Liver (tissue), 9 donors: ENCODE data around the gene ANKRD13D. TPM values are rescaled to one million over a fixed set of nuclear protein-coding genes. Genes with fewer than 3 reads are reported as not detected.

Experiments used
- DNase-seq: peaks from one replicate; pipeline ENCODE4 v3.0.0-alpha.2; 2017; ENCODE audit warnings: low spot score
- H3K27ac ChIP-seq, 2 donors: one replicate each; pipeline ENCODE4 v1.7.0; 2013; ENCODE audit warnings: inconsistent platforms in 2 of 2, low read length in 2 of 2, control low read depth in 1 of 2, low read depth in 1 of 2, mild to moderate bottlenecking in 1 of 2
- H3K27me3 ChIP-seq, 4 donors: one replicate each; pipeline versions ENCODE4 v1.6.1 to v1.7.0; 2013; ENCODE audit warnings: low read length in 3 of 4, inconsistent platforms in 1 of 4, mild to moderate bottlenecking in 1 of 4, moderate library complexity in 1 of 4; ENCODE audit not compliant: control insufficient read depth in 4 of 4, insufficient read depth in 4 of 4
- H3K36me3 ChIP-seq, 4 donors: one replicate each; pipeline versions ENCODE4 v1.6.1 to v1.7.0; 2013; ENCODE audit warnings: low read length in 3 of 4, mild to moderate bottlenecking in 3 of 4, low read depth in 1 of 4, moderate library complexity in 1 of 4; ENCODE audit not compliant: control insufficient read depth in 4 of 4, insufficient read depth in 3 of 4
- H3K4me1 ChIP-seq, 4 donors: one replicate each; pipeline versions ENCODE4 v1.6.1 to v1.7.0; 2013; ENCODE audit warnings: low read length in 3 of 4, mild to moderate bottlenecking in 3 of 4, moderate library complexity in 1 of 4; ENCODE audit not compliant: control insufficient read depth in 4 of 4, insufficient read depth in 4 of 4
- H3K4me3 ChIP-seq, 3 donors: one replicate each; pipeline versions ENCODE4 v1.6.1 to v1.7.0; 2013; ENCODE audit warnings: low read length in 3 of 3, control low read depth in 1 of 3, low read depth in 1 of 3, mild to moderate bottlenecking in 1 of 3
- H3K9ac ChIP-seq, 2 donors: one replicate each; pipeline ENCODE4 v1.7.0; 2013; ENCODE audit warnings: low read length in 2 of 2, mild to moderate bottlenecking in 2 of 2, moderate library complexity in 2 of 2, control low read depth in 1 of 2, low read depth in 1 of 2
- H3K9me3 ChIP-seq, 4 donors: one replicate each; pipeline versions ENCODE4 v1.6.1 to v1.7.0; 2013; ENCODE audit warnings: low read length in 3 of 4; ENCODE audit not compliant: control insufficient read depth in 4 of 4
- EGR1 ChIP-seq, 2 donors: IDR thresholded peaks; 2 replicates each; pipeline ENCODE4 v1.6.1; 2016 to 2018; ENCODE audit warnings: antibody characterized with exemption in 2 of 2, low read depth in 2 of 2
- FOXA2 ChIP-seq: IDR thresholded peaks from 2 replicates; pipeline ENCODE4 v1.6.1; 2016; ENCODE audit warnings: antibody characterized with exemption
- GABPA ChIP-seq, 2 donors: IDR thresholded peaks in 1 of 2; conservative IDR thresholded peaks in 1 of 2; 2 replicates each; pipeline ENCODE4 v1.6.1; 2016; ENCODE audit warnings: antibody characterized with exemption in 2 of 2, mild to moderate bottlenecking in 1 of 2, moderate library complexity in 1 of 2
- HNF4A ChIP-seq, 2 donors: conservative IDR thresholded peaks; 2 replicates each; pipeline ENCODE4 v1.6.1; 2016; ENCODE audit warnings: antibody characterized with exemption in 2 of 2, mild to moderate bottlenecking in 2 of 2
- HNF4G ChIP-seq: IDR thresholded peaks from 2 replicates; pipeline ENCODE4 v1.6.1; 2016; ENCODE audit warnings: antibody characterized with exemption
- NR2F2 ChIP-seq: IDR thresholded peaks from 2 replicates; pipeline ENCODE4 v1.6.1; 2016; ENCODE audit warnings: antibody characterized with exemption
- RAD21 ChIP-seq, 2 donors: IDR thresholded peaks; 2 replicates each; pipeline ENCODE4 v1.6.1; 2016; ENCODE audit warnings: antibody characterized with exemption in 2 of 2, mild to moderate bottlenecking in 2 of 2
- SP1 ChIP-seq: IDR thresholded peaks from 2 replicates; pipeline ENCODE4 v1.6.1; 2018; ENCODE audit warnings: antibody characterized with exemption, mild to moderate bottlenecking
- YY1 ChIP-seq: IDR thresholded peaks from 2 replicates; pipeline ENCODE4 v1.6.1; 2016; ENCODE audit warnings: antibody characterized with exemption, mild to moderate bottlenecking
- WGBS: extraction: QIAGEN DNeasy Blood & Tissue Kit; methylation state at CpG from one replicate; pipeline ENCODE4 v1.1.7; 2013; 5-methylcytosine and 5-hydroxymethylcytosine counted together
- polyA plus RNA-seq, 2 donors: library from polyadenylated mRNA; stranded (reverse) in 1 of 2; unstranded in 1 of 2; fragments of 200-250 nt in 1 of 2; fragments of >200 nt in 1 of 2; fragmentation: Nextera tagmentation in 1 of 2; extraction: Ambion mirVana in 1 of 2; gene quantifications; one replicate each; pipeline versions ENCODE4 v1.2.1 to v1.2.3, GENCODE V29; 2013 to 2015
- total RNA-seq, 2 donors: library from RNA; depleted of rRNA; stranded (reverse); fragments of >200 nt; gene quantifications; one replicate each; pipeline ENCODE4 v1.2.3, GENCODE V29; 2014
- TF ChIP-seq, protein P1 (sequence below): IDR thresholded peaks from 2 replicates; pipeline ENCODE4 v1.6.1; 2016; ENCODE audit warnings: antibody characterized with exemption, mild to moderate bottlenecking
- TF ChIP-seq, protein P2 (sequence below): fragments of 150-350 bp; IDR thresholded peaks from 2 replicates; pipeline ENCODE4 v1.5.1; 2017; ENCODE audit warnings: improper control_type of control experiment, low read depth, low read length; ENCODE audit not compliant: missing input control
- TF ChIP-seq, protein P3 (sequence below): IDR thresholded peaks from 2 replicates; pipeline ENCODE4 v1.6.1; 2016; ENCODE audit warnings: antibody characterized with exemption
- TF ChIP-seq, protein P4 (sequence below): IDR thresholded peaks from 2 replicates; pipeline ENCODE4 v1.6.1; 2016; ENCODE audit warnings: antibody characterized with exemption
- TF ChIP-seq, protein P5 (sequence below): IDR thresholded peaks from 2 replicates; pipeline ENCODE4 v1.6.1; 2016; ENCODE audit warnings: antibody characterized with exemption
- donor health status: healthy.
- donor health status: healthy.
- donor health status: healthy.
- donor health status: healthy.
- donor health status: healthy.

The ANKRD13D gene
- total and polyA plus RNA-seq, 4 donors = 5.5 to 15.0 (median 5.9) TPM

DNA sequence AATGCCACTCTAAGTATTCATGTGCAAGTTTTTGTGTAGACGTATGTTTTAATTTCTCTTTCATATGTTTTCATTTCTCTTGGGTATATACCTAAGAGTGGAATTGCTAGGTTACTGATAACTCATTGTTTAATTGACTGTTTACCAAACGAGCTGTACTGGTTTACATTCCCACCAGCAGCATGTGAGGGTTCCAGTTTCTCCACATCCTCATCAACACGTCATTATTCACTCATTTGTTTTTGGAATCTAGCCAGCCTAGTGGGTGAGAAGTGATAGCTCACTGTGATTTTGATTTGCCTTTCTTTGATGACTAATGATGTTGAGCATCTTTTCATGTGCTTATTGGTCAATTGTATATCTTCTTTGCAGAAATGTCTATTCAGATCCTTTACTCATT lies 4.0 kb downstream of the ANKRD13D start:
- Histone ChIP-seq H3K4me1 (peaks cover 0 to 16% (median 7%) of the 10 kb centered on the region in 4 donors), H3K27ac (no peak overlapping the region), H3K4me3 (no peak overlapping the region), H3K9me3 (no peaks in the 10 kb centered on the region), H3K9ac (no peak overlapping the region), H3K27me3 (no peaks in the 10 kb centered on the region), H3K36me3 (peaks cover 0 to 3% (median 3%) of the 10 kb centered on the region in 4 donors)
- no peak for DNase-seq
- TF ChIP-seq, protein P1, sequence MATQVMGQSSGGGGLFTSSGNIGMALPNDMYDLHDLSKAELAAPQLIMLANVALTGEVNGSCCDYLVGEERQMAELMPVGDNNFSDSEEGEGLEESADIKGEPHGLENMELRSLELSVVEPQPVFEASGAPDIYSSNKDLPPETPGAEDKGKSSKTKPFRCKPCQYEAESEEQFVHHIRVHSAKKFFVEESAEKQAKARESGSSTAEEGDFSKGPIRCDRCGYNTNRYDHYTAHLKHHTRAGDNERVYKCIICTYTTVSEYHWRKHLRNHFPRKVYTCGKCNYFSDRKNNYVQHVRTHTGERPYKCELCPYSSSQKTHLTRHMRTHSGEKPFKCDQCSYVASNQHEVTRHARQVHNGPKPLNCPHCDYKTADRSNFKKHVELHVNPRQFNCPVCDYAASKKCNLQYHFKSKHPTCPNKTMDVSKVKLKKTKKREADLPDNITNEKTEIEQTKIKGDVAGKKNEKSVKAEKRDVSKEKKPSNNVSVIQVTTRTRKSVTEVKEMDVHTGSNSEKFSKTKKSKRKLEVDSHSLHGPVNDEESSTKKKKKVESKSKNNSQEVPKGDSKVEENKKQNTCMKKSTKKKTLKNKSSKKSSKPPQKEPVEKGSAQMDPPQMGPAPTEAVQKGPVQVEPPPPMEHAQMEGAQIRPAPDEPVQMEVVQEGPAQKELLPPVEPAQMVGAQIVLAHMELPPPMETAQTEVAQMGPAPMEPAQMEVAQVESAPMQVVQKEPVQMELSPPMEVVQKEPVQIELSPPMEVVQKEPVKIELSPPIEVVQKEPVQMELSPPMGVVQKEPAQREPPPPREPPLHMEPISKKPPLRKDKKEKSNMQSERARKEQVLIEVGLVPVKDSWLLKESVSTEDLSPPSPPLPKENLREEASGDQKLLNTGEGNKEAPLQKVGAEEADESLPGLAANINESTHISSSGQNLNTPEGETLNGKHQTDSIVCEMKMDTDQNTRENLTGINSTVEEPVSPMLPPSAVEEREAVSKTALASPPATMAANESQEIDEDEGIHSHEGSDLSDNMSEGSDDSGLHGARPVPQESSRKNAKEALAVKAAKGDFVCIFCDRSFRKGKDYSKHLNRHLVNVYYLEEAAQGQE = no peak
- no peak for TF ChIP-seq HNF4A (conservative IDR thresholded peaks at IDR 0.05)
- TF ChIP-seq, protein P2, sequence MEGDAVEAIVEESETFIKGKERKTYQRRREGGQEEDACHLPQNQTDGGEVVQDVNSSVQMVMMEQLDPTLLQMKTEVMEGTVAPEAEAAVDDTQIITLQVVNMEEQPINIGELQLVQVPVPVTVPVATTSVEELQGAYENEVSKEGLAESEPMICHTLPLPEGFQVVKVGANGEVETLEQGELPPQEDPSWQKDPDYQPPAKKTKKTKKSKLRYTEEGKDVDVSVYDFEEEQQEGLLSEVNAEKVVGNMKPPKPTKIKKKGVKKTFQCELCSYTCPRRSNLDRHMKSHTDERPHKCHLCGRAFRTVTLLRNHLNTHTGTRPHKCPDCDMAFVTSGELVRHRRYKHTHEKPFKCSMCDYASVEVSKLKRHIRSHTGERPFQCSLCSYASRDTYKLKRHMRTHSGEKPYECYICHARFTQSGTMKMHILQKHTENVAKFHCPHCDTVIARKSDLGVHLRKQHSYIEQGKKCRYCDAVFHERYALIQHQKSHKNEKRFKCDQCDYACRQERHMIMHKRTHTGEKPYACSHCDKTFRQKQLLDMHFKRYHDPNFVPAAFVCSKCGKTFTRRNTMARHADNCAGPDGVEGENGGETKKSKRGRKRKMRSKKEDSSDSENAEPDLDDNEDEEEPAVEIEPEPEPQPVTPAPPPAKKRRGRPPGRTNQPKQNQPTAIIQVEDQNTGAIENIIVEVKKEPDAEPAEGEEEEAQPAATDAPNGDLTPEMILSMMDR = no peak
- TF ChIP-seq, protein P3, sequence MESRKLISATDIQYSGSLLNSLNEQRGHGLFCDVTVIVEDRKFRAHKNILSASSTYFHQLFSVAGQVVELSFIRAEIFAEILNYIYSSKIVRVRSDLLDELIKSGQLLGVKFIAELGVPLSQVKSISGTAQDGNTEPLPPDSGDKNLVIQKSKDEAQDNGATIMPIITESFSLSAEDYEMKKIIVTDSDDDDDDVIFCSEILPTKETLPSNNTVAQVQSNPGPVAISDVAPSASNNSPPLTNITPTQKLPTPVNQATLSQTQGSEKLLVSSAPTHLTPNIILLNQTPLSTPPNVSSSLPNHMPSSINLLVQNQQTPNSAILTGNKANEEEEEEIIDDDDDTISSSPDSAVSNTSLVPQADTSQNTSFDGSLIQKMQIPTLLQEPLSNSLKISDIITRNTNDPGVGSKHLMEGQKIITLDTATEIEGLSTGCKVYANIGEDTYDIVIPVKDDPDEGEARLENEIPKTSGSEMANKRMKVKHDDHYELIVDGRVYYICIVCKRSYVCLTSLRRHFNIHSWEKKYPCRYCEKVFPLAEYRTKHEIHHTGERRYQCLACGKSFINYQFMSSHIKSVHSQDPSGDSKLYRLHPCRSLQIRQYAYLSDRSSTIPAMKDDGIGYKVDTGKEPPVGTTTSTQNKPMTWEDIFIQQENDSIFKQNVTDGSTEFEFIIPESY = no peak
- TF ChIP-seq FOXA2 = no peak
- no peak for TF ChIP-seq NR2F2
- TF ChIP-seq SP1 = no peak
- TF ChIP-seq RAD21 (IDR thresholded peaks at IDR 0.05) = no peak
- no peak for TF ChIP-seq GABPA (IDR thresholded peaks at IDR 0.05 in 1 of 2, conservative IDR thresholded peaks at IDR 0.05 in 1 of 2)
- TF ChIP-seq, protein P4, sequence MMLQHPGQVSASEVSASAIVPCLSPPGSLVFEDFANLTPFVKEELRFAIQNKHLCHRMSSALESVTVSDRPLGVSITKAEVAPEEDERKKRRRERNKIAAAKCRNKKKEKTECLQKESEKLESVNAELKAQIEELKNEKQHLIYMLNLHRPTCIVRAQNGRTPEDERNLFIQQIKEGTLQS = no peak
- no peak for TF ChIP-seq HNF4G
- no peak for TF ChIP-seq EGR1 (IDR thresholded peaks at IDR 0.05; ENCODE audit: low read depth in 2 of 2)
- TF ChIP-seq YY1 = no peak
- TF ChIP-seq, protein P5, sequence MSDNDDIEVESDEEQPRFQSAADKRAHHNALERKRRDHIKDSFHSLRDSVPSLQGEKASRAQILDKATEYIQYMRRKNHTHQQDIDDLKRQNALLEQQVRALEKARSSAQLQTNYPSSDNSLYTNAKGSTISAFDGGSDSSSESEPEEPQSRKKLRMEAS = no peak
- 68% methylated on average over 3 of the region's 3 CpGs for WGBS

DNA sequence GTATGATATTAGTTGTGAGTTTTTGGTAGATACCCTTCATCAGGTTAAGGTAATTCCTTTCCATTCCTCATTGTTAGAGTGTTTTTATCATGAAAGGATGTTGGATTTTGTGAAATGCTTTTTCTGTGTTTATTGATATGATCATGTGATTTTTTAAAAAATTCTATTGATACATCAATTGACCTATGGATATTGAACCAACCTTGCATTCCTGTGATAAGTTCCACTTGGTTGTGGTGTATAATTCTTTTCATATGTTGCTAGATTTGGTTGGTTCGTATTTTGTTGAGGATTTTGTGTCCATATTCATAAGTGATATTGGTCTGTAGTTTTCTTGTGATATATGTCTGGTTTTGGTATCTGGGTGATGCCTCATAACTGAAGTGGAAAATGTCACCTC lies 6.7 kb downstream of the ANKRD13D start:
- WGBS = 96% methylated on average over 1 of the region's 1 CpG
- Histone ChIP-seq H3K27me3 (no peaks in the 10 kb centered on the region), H3K9ac (no peak overlapping the region), H3K9me3 (no peaks in the 10 kb centered on the region), H3K36me3 (peaks cover 6 to 17% (median 8%) of the 10 kb centered on the region in 4 donors), H3K27ac (no peak overlapping the region), H3K4me3 (no peak overlapping the region), H3K4me1 (no peaks in the 10 kb centered on the region)
- no peak for DNase-seq
- no peak for TF ChIP-seq RAD21 (IDR thresholded peaks at IDR 0.05)
